CD4-positive, CD25-positive, alpha-beta regulatory T cell (primary cell): ENCODE results near the gene TGM5. TPM values are rescaled to one million over a fixed set of nuclear protein-coding genes. Genes with fewer than 3 reads are reported as not detected.

ENCODE experiments used
- ATAC-seq, 2 donors: fragments of 150-1000 bp; cut with Tn5 transposase; one replicate each; pipeline ENCODE4 v1.10.0; 2021; ENCODE audit warnings: low read depth in 2 of 2, moderate number of reproducible peaks in 2 of 2, moderate library complexity in 1 of 2
- DNase-seq, 3 donors: peaks; one replicate each; pipeline versions ENCODE4 v3.0.0 to v3.0.0-alpha.2; 2012 to 2022; ENCODE audit warnings: mixed read lengths in 1 of 3
- H3K27ac ChIP-seq: one replicate; pipeline ENCODE4 v1.7.0; 2013; ENCODE audit warnings: mild to moderate bottlenecking, low read length; ENCODE audit not compliant: insufficient read depth, poor library complexity, severe bottlenecking
- H3K27me3 ChIP-seq: one replicate; pipeline ENCODE4 v1.7.0; 2013; ENCODE audit warnings: low read length; ENCODE audit not compliant: control insufficient read depth, insufficient read depth
- H3K36me3 ChIP-seq: one replicate; pipeline ENCODE4 v1.7.0; 2013; ENCODE audit warnings: mild to moderate bottlenecking, low read length, moderate library complexity; ENCODE audit not compliant: control insufficient read depth, insufficient read depth
- H3K4me1 ChIP-seq: 2 replicates; pipeline ENCODE4 v1.7.0; 2013; ENCODE audit warnings: mild to moderate bottlenecking, low read length; ENCODE audit not compliant: insufficient read depth, control insufficient read depth, poor library complexity, severe bottlenecking
- H3K4me3 ChIP-seq: one replicate; pipeline ENCODE4 v1.7.0; 2013; ENCODE audit warnings: low read depth, mild to moderate bottlenecking, low read length, moderate library complexity
- H3K9me3 ChIP-seq, 2 experiments: 1 replicate in 1 of 2; 2 replicates in 1 of 2; pipeline ENCODE4 v1.7.0; 2013; ENCODE audit warnings: low read length in 2 of 2, mild to moderate bottlenecking in 1 of 2, moderate library complexity in 1 of 2; ENCODE audit not compliant: control insufficient read depth in 2 of 2
- H3K27ac Mint-ChIP-seq, 3 donors: one replicate each; pipeline ENCODE4 v1.8.0; 2020 to 2022; ENCODE audit warnings: mild to moderate bottlenecking in 3 of 3, mixed read lengths in 3 of 3, moderate library complexity in 2 of 3
- H3K27me3 Mint-ChIP-seq: one replicate; pipeline ENCODE4 v1.8.0; 2022; ENCODE audit warnings: mild to moderate bottlenecking, mixed read lengths
- H3K36me3 Mint-ChIP-seq: one replicate; pipeline ENCODE4 v1.8.0; 2020; ENCODE audit warnings: mixed read lengths
- H3K4me1 Mint-ChIP-seq, 4 donors: one replicate each; pipeline ENCODE4 v1.8.0; 2020 to 2022; ENCODE audit warnings: mixed read lengths in 4 of 4, mild to moderate bottlenecking in 1 of 4
- H3K4me3 Mint-ChIP-seq, 4 donors: one replicate each; pipeline ENCODE4 v1.8.0; 2020 to 2022; ENCODE audit warnings: mild to moderate bottlenecking in 4 of 4, mixed read lengths in 4 of 4, moderate library complexity in 3 of 4
- H3K9me3 Mint-ChIP-seq, 7 donors: one replicate each; pipeline ENCODE4 v1.8.0; 2020 to 2022; ENCODE audit warnings: mixed read lengths in 7 of 7, mild to moderate bottlenecking in 3 of 7, moderate library complexity in 2 of 7
- polyA plus RNA-seq, 4 donors: library from polyadenylated mRNA; unstranded; fragments of 300-500 nt; fragmentation: Illumina TruSeq; gene quantifications; one replicate each; pipeline ENCODE4 v1.2.3, GENCODE V29; 2021
- total RNA-seq: library from RNA; stranded (reverse); gene quantifications from one replicate; pipeline ENCODE4 v1.2.3, GENCODE V29; 2022

The TGM5 gene
- total and polyA plus RNA-seq, 5 donors from 2014 or later, result not detected

DNA sequence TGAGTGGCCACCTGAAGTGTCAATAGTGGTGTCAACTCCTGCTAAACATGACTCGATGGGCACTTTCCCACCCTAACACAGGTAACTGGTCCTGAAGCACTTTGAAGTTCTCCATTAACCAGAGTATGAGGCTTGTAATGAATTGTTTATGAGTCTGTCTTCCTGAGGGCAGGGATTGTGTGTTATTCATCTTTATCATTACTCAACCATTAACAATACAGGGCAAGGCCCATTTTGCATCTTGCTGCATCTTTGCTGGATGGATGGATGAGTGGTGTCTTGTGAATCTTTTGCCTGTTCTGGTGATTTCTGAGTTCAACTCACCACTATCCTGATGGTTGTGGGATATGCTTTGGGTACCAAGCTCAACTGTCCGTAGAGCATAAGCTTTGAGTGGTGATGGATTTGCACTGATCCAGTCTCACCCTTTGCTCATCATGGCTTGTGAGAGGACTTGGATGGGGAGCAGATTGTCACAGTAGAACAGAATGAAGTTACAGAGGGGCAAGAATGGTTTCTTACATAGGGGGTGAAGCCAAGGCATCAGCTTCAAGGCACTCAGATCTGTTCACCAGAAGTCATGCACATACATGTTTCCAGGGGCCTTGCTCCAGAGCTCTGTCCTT, 23.6 kb downstream of the TGM5 start:
- H3K27me3 ChIP-seq, result peaks cover 9% of the 10 kb centered on the region

DNA sequence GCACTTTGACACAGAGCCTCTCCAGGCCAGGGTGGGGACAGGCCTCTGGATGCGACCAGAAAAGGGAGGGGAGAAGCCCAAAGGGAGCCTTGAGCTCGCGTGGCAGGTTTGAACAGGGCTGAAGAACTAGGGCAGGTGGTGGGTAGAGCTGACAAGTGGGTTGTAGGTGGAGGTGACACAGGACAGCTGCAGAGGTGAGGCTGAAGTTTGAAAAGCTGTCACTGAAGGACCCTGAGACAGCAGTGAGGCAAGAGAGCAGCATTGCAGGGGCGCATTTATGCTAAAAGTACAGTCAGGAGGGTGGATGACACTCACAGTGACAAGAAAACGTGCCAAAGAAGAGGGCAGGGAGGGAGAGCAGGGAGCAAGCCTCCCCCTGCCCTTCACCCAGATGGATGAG, 24.1 kb downstream of the TGM5 start:
- no peak for DNase-seq
- Histone ChIP-seq H3K9me3 (no peaks in the 10 kb centered on the region), H3K27ac (no peak overlapping the region), H3K4me1 (no peaks in the 10 kb centered on the region), H3K36me3 (no peaks in the 10 kb centered on the region), H3K27me3 (peaks cover 9% of the 10 kb centered on the region), H3K4me3 (no peak overlapping the region)
- no peak for ATAC-seq
- Mint-ChIP-seq H3K9me3 (no peaks in the 10 kb centered on the region), H3K36me3 (no peaks in the 10 kb centered on the region), H3K27ac (no peak overlapping the region), H3K27me3 (peaks cover 27% of the 10 kb centered on the region), H3K4me3 (no peak overlapping the region), H3K4me1 (no peaks in the 10 kb centered on the region)

More for the DNA sequence above, 23.6 kb downstream of the TGM5 start:
- no peaks in the 10 kb centered on the region for H3K9me3 Mint-ChIP-seq
- peak overlapping the region in 1 of 3 donors; percentile 72 for H3K27ac Mint-ChIP-seq
- no peaks in the 10 kb centered on the region for H3K4me1 Mint-ChIP-seq
- peaks cover 23% of the 10 kb centered on the region for H3K27me3 Mint-ChIP-seq
- DNase-seq, result no peak
- Histone ChIP-seq H3K4me3 (no peak overlapping the region), H3K36me3 (no peaks in the 10 kb centered on the region), H3K4me1 (no peaks in the 10 kb centered on the region), H3K9me3 (no peaks in the 10 kb centered on the region), H3K27ac (no peak overlapping the region)
- no peaks in the 10 kb centered on the region for H3K36me3 Mint-ChIP-seq
- no peak overlapping the region for H3K4me3 Mint-ChIP-seq
- ATAC-seq, result no peak

DNA sequence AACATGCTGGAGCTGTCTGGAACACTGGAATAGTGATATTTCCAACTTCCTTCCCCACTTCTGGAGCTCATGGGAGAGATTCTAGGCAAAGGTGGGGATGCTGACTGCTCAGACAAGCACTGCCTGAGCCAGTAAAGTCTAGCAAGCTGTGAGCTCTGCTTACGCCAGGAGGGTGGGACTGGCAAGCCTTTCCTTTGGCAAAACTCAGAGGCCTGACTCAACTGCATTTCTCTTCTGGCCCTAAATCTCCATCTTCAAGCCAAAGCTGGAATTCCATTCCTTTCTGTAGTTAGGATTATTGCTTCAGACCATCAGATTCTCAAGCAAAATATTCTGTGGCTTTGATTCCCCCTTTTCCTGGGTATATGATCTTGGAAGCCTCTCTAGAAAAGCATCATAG, 25.6 kb downstream of the TGM5 start:
- H3K9me3 Mint-ChIP-seq, result no peaks in the 10 kb centered on the region
- no peak overlapping the region for H3K4me3 Mint-ChIP-seq
- H3K4me1 Mint-ChIP-seq, result no peaks in the 10 kb centered on the region
- no peak for DNase-seq
- Histone ChIP-seq H3K4me3 (no peak overlapping the region), H3K36me3 (no peaks in the 10 kb centered on the region), H3K27me3 (peaks cover 5% of the 10 kb centered on the region), H3K9me3 (no peaks in the 10 kb centered on the region), H3K4me1 (no peaks in the 10 kb centered on the region), H3K27ac (no peak overlapping the region)
- no peak overlapping the region for H3K27ac Mint-ChIP-seq
- peaks cover 36% of the 10 kb centered on the region for H3K27me3 Mint-ChIP-seq
- no peaks in the 10 kb centered on the region for H3K36me3 Mint-ChIP-seq
- no peak for ATAC-seq

DNA sequence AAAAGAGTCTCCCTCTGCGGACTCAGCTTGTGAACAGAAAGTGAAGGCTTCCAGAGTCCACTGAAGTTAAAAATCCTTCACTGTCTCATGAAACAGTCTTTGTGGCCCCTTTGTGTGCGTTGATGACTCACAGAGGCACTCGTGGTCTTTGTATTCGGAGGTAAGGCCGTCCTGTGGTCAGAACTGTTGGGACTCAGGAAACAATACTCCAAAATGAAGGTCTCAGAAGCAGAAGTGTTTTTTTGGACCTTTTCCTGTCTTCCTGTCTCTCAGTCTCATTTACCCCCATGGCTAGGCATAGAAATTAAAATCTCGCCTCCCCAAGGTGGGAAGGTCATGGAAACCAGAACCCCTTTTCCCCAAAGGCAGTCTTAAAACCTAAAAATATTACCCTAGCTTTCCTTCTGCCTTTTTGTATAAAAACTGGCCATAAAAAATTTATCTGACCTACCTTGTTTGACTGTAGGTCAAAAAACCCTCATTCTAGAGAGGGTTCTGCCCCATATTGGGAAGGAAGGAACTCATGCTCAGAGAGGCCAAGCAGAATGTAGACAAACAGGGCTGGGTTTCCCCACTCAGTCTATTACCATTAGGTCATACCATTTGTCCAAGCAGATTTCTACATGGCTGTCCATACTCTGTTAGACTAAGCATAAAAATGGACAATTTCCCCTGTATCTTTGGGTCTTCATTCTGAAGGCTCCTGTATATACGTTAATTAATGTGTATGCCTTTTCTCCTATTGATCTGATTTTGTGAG, 26.8 kb downstream of the TGM5 start:
- H3K27me3 Mint-ChIP-seq, result peaks cover 35% of the 10 kb centered on the region
- H3K4me1 ChIP-seq, result no peaks in the 10 kb centered on the region
- no peak for DNase-seq
- ATAC-seq, result no peak
- peaks cover 4% of the 10 kb centered on the region for H3K27me3 ChIP-seq
- H3K36me3 Mint-ChIP-seq, result no peaks in the 10 kb centered on the region
- no peaks in the 10 kb centered on the region for H3K36me3 ChIP-seq
- no peaks in the 10 kb centered on the region for H3K4me1 Mint-ChIP-seq
- peaks cover 0 to 1% (median 0%) of the 10 kb centered on the region in 7 donors for H3K9me3 Mint-ChIP-seq
- no peak overlapping the region for H3K27ac ChIP-seq
- no peak overlapping the region for H3K4me3 ChIP-seq
- H3K4me3 Mint-ChIP-seq, result no peak overlapping the region
- H3K9me3 ChIP-seq, result no peaks in the 10 kb centered on the region
- H3K27ac Mint-ChIP-seq, result no peak overlapping the region

DNA sequence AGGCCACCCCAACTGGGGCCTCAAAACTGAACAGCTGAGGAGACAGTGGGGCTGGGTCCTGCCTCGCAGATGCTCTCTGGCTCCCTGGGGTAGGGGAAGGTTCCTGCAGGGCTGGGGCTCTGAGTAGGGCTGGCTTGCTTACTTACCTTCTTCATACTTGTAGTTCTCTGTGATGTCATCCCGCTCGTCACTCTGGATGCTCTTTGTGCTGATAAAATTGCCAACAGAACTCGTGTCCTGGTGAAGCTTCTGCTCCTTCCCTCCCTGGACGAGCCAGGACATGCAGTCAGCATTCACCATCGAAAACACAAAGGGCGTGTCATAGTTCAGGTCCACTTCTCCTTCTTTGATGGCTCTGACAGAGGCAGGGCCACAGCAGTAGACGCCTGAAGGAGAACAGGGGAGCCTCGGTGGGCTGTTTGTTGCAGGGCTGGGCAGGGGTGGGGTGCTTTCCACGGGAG, 28.0 kb downstream of the TGM5 start:
- Mint-ChIP-seq H3K9me3 (peaks cover 0 to 4% (median 0%) of the 10 kb centered on the region in 7 donors), H3K4me1 (no peaks in the 10 kb centered on the region), H3K27ac (no peak overlapping the region), H3K27me3 (peaks cover 40% of the 10 kb centered on the region), H3K36me3 (no peaks in the 10 kb centered on the region), H3K4me3 (no peak overlapping the region)
- no peak overlapping the region for H3K4me3 ChIP-seq
- ATAC-seq (no peak), DNase-seq (no peak)
- H3K36me3 ChIP-seq, result no peaks in the 10 kb centered on the region
- H3K27ac ChIP-seq, result no peak overlapping the region
- H3K4me1 ChIP-seq, result no peaks in the 10 kb centered on the region
- H3K9me3 ChIP-seq, result no peaks in the 10 kb centered on the region
- H3K27me3 ChIP-seq, result peaks cover 3% of the 10 kb centered on the region

DNA sequence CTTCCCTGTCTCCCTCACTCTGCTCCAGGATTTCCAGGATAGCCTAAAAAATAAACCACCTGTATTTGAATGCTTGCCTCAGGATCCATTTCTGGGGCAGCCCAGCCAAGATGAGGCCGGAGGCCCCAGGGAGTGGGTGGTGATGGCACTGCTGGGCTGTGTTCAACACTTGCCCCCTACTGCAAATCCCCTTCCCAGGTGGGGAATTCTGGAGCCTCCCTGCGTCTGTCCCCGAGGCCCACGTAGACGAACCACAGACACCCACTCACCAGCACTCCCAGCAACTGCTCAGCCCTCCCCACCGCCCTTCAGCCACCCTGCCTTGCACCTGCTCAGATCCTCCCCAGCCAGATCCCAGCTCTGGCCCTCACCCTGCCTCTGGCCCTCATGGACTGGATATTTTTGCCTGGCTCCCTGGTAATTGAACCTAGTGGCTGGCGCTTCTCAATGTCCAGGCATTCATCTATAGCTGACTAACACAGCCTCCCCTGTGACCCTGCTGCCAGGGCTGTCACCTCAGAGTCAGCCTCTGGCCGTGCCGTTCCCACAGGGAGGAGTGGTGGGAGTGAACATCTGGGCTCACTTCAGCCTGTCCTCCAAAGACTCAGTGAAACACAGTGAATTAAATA, 28.8 kb downstream of the TGM5 start:
- no peaks in the 10 kb centered on the region for H3K4me1 Mint-ChIP-seq
- H3K27me3 Mint-ChIP-seq, result peaks cover 34% of the 10 kb centered on the region
- H3K27me3 ChIP-seq, result peaks cover 3% of the 10 kb centered on the region
- H3K9me3 ChIP-seq, result no peaks in the 10 kb centered on the region
- no peaks in the 10 kb centered on the region for H3K36me3 Mint-ChIP-seq
- no peaks in the 10 kb centered on the region for H3K36me3 ChIP-seq
- no peak overlapping the region for H3K27ac ChIP-seq
- H3K4me3 ChIP-seq, result no peak overlapping the region
- no peak overlapping the region for H3K27ac Mint-ChIP-seq
- H3K4me3 Mint-ChIP-seq, result no peak overlapping the region
- ATAC-seq (no peak), DNase-seq (no peak)
- no peaks in the 10 kb centered on the region for H3K4me1 ChIP-seq
- peaks cover 0 to 4% (median 0%) of the 10 kb centered on the region in 7 donors for H3K9me3 Mint-ChIP-seq

DNA sequence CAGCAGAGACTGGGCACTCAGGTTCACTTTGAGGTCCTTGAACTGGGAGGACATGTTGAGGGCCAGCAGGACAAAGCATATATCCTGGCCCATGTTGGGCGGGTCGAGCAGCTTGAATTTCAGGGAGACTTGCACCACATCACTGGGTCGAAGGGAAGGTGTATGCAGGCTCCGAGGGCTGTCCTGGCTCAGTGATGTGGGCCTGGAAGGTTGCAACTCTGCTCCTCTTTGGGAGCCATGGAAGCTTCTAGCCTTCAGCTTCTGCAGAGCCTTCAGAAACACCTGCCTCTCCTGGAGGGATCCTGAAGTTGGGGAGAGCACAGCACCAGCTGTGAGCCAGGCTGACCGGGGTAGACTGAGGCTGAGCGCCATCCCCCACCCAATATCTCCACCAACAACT, 31.2 kb downstream of the TGM5 start:
- H3K27ac ChIP-seq, result no peak overlapping the region
- Mint-ChIP-seq H3K9me3 (peaks cover 0 to 4% (median 0%) of the 10 kb centered on the region in 7 donors), H3K27me3 (peaks cover 29% of the 10 kb centered on the region), H3K36me3 (no peaks in the 10 kb centered on the region), H3K4me3 (no peak overlapping the region), H3K4me1 (no peaks in the 10 kb centered on the region), H3K27ac (no peak overlapping the region)
- no peaks in the 10 kb centered on the region for H3K4me1 ChIP-seq
- ATAC-seq, result no peak
- no peak for DNase-seq
- no peaks in the 10 kb centered on the region for H3K9me3 ChIP-seq
- H3K4me3 ChIP-seq, result no peak overlapping the region
- H3K27me3 ChIP-seq, result peaks cover 3% of the 10 kb centered on the region
- H3K36me3 ChIP-seq, result no peaks in the 10 kb centered on the region
